SK-N-SH treated with all-trans-retinoic acid at 6 μM for 48 hours (cell line): Measurements from ENCODE around the gene FNDC7.
"Not testable (repeated sequence)": the region's sequence is repeated elsewhere in the genome, so short reads cannot be mapped to it uniquely, and the experiment has no call there.

ENCODE experiments used
- ATAC-seq: fragments of 200-7000 bp; cut with Tn5 transposase; 3 replicates; pipeline ENCODE4 v1.9.1; 2020; ENCODE audit warnings: mild to moderate bottlenecking, moderate library complexity
- ARNTL ChIP-seq: fragments of 450-650 bp; formaldehyde crosslinking; IDR thresholded peaks from 2 replicates; pipeline ENCODE4 v1.5.0; 2020; ENCODE audit warnings: low read depth, mild to moderate bottlenecking, moderate library complexity, borderline replicate concordance
- BACH2 ChIP-seq: fragments of 250-450 bp; sonication (Bioruptor Pico); IDR thresholded peaks from 2 replicates; pipeline ENCODE4 v1.9.0; 2021; ENCODE audit warnings: mild to moderate bottlenecking, borderline replicate concordance
- CREB5 ChIP-seq: fragments of 250-450 bp; sonication (Bioruptor Pico); IDR thresholded peaks from 2 replicates; pipeline ENCODE4 v1.5.1; 2020; ENCODE audit warnings: low read depth, mild to moderate bottlenecking, moderate library complexity
- CSDC2 ChIP-seq: fragments of 250-450 bp; sonication (Bioruptor Pico); IDR thresholded peaks from 2 replicates; pipeline ENCODE4 v1.5.0; 2020; ENCODE audit warnings: mild to moderate bottlenecking, moderate library complexity
- CSRNP3 ChIP-seq: fragments of 250-450 bp; sonication (Bioruptor Pico); IDR thresholded peaks from 2 replicates; pipeline ENCODE4 v1.5.1; 2021; ENCODE audit warnings: mild to moderate bottlenecking, moderate library complexity
- ESRRG ChIP-seq: fragments of 250-450 bp; sonication (Bioruptor Pico); IDR thresholded peaks from 2 replicates; pipeline ENCODE4 v1.6.1; 2021; ENCODE audit warnings: mild to moderate bottlenecking
- GLIS3 ChIP-seq: fragments of 250-450 bp; sonication (Bioruptor Pico); IDR thresholded peaks from 2 replicates; pipeline ENCODE4 v1.5.0; 2020; ENCODE audit warnings: mild to moderate bottlenecking, moderate library complexity
- ISL1 ChIP-seq: fragments of 250-450 bp; sonication (Bioruptor Pico); IDR thresholded peaks from 2 replicates; pipeline ENCODE4 v2.1.2; 2022; ENCODE audit warnings: mild to moderate bottlenecking, moderate library complexity
- OSR1 ChIP-seq: fragments of 250-450 bp; sonication (Bioruptor Pico); IDR thresholded peaks from 2 replicates; pipeline ENCODE4 v1.8.0; 2022; ENCODE audit warnings: moderate library complexity, mild to moderate bottlenecking, inconsistent platforms
- PATZ1 ChIP-seq: fragments of 250-450 bp; sonication (Bioruptor Pico); IDR thresholded peaks from 2 replicates; pipeline ENCODE4 v1.8.0; 2020; ENCODE audit warnings: mild to moderate bottlenecking, moderate library complexity, borderline replicate concordance
- POU6F1 ChIP-seq: fragments of 250-450 bp; sonication (Bioruptor Pico); IDR thresholded peaks from 2 replicates; pipeline ENCODE4 v1.8.0; 2021; ENCODE audit warnings: low read depth, mild to moderate bottlenecking, moderate library complexity, borderline replicate concordance
- PPARA ChIP-seq: fragments of 250-450 bp; sonication (Bioruptor Pico); IDR thresholded peaks from 2 replicates; pipeline ENCODE4 v1.5.0; 2020; ENCODE audit warnings: mild to moderate bottlenecking, borderline replicate concordance
- RARB ChIP-seq: fragments of 250-450 bp; sonication (Bioruptor Pico); IDR thresholded peaks from 2 replicates; pipeline ENCODE4 v1.8.0; 2021; ENCODE audit warnings: mild to moderate bottlenecking, moderate library complexity
- SNAI2 ChIP-seq: fragments of 250-450 bp; sonication (Bioruptor Pico); IDR thresholded peaks from 2 replicates; pipeline ENCODE4 v1.5.0; 2020; ENCODE audit warnings: mild to moderate bottlenecking, moderate library complexity
- TCF4 ChIP-seq: fragments of 250-450 bp; sonication (Bioruptor Pico); IDR thresholded peaks from 2 replicates; pipeline ENCODE4 v1.8.0; 2021; ENCODE audit warnings: mild to moderate bottlenecking, moderate library complexity, borderline replicate concordance
- TOX ChIP-seq: fragments of 250-450 bp; sonication (Bioruptor Pico); IDR thresholded peaks from 2 replicates; pipeline ENCODE4 v1.8.0; 2021; ENCODE audit warnings: mild to moderate bottlenecking, moderate library complexity, borderline replicate concordance
- TSHZ2 ChIP-seq: fragments of 250-450 bp; sonication (Bioruptor Pico); IDR thresholded peaks from 2 replicates; pipeline ENCODE4 v1.5.0; 2020; ENCODE audit warnings: mild to moderate bottlenecking, moderate library complexity
- ZFP3 ChIP-seq: fragments of 250-450 bp; sonication (Bioruptor Pico); IDR thresholded peaks from 2 replicates; pipeline ENCODE4 v1.5.0; 2020; ENCODE audit warnings: mild to moderate bottlenecking, moderate library complexity
- ZFP30 ChIP-seq: fragments of 450-650 bp; formaldehyde crosslinking; IDR thresholded peaks from 2 replicates; pipeline ENCODE4 v1.5.0; 2022; ENCODE audit warnings: mild to moderate bottlenecking, moderate library complexity
- ZNF565 ChIP-seq: fragments of 450-650 bp; formaldehyde crosslinking; conservative IDR thresholded peaks from 2 replicates; pipeline ENCODE4 v1.5.0; 2020; ENCODE audit warnings: low read depth, mild to moderate bottlenecking, moderate library complexity
- ZNF8 ChIP-seq: fragments of 450-650 bp; formaldehyde crosslinking; IDR thresholded peaks from 2 replicates; pipeline ENCODE4 v1.5.0; 2020; ENCODE audit warnings: mild to moderate bottlenecking, moderate library complexity

Gene FNDC7

GRCh38 chr1:108780937-108781574 is 68.3 kb downstream of the FNDC7 start:
- ATAC-seq, result no peak
- TF ChIP-seq TCF4 (no peak), ESRRG (CRISPR knock-in tag) (no peak), OSR1 (no peak), ISL1 (CRISPR knock-in tag) (no peak), POU6F1 (no peak), SNAI2 (CRISPR knock-in tag) (no peak), ZNF565 (CRISPR knock-in tag) (no peak), PPARA (CRISPR knock-in tag) (no peak), ARNTL (CRISPR knock-in tag) (no peak), PATZ1 (CRISPR knock-in tag) (no peak), TOX (CRISPR knock-in tag) (no peak), ZNF8 (CRISPR knock-in tag) (no peak), CSDC2 (CRISPR knock-in tag) (no peak), BACH2 (CRISPR knock-in tag) (no peak), TSHZ2 (CRISPR knock-in tag) (no peak), GLIS3 (no peak), ZFP30 (CRISPR knock-in tag) (no peak), ZFP3 (CRISPR knock-in tag) (no peak)

GRCh38 chr1:108781575-108781944 is 68.9 kb downstream of the FNDC7 start:
- ATAC-seq, result not testable (repeated sequence)

- TF ChIP-seq OSR1 (no peak), CREB5 (CRISPR knock-in tag) (no peak), SNAI2 (CRISPR knock-in tag) (no peak), POU6F1 (no peak), PPARA (CRISPR knock-in tag) (no peak), ISL1 (CRISPR knock-in tag) (no peak), RARB (no peak), ZNF565 (CRISPR knock-in tag) (no peak), PATZ1 (CRISPR knock-in tag) (no peak), CSRNP3 (no peak), ARNTL (CRISPR knock-in tag) (no peak), ZNF8 (CRISPR knock-in tag) (no peak), ZFP3 (CRISPR knock-in tag) (no peak), TOX (CRISPR knock-in tag) (no peak)
- TF ChIP-seq, all 23 proteins: peak for 0
- ATAC-seq, result no peak
Observed at GRCh38 chr1:108785264-108785663, 72.6 kb downstream of the FNDC7 start.
